Measurements from ENCODE around the gene DEGS1. TPM values are rescaled to one million over a fixed set of nuclear protein-coding genes. Genes with fewer than 3 reads are reported as not detected.
A peak's percentile ranks its signal among the peaks of the same experiment; 100 is the strongest.
"Not testable (repeated sequence)": the region's sequence is repeated elsewhere in the genome, so short reads cannot be mapped to it uniquely, and the experiment has no call there.

DEGS1 gene
- total RNA-seq, 1 experiment from 2014 or later = 138 TPM

DNA sequence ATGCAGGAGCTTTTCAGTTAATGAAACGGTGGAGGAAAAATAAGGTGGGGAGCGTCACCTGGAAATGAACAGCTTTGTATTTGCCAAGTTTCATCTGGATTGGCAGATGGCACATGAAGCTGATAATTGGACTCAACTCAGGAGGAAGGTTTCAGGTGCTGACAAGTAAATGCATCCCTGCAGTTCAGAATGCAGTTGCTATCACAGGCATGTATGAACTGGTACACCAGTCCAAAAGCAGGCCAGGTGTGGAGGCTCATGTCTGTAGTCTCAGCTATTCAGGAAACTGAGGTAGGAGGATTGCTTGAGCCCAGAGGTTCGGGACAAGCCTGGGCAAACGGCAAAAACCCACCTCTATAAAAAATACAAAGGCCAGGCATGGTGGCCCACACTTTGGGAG is 15.5 kb downstream of the DEGS1 start:
- Histone ChIP-seq H3K27me3 (no peaks in the 10 kb centered on the region), H3K36me3 (peaks cover 10% of the 10 kb centered on the region), H3K4me3 (no peak overlapping the region), H3K9me3 (no peaks in the 10 kb centered on the region)
- no peak for DNase-seq

DNA sequence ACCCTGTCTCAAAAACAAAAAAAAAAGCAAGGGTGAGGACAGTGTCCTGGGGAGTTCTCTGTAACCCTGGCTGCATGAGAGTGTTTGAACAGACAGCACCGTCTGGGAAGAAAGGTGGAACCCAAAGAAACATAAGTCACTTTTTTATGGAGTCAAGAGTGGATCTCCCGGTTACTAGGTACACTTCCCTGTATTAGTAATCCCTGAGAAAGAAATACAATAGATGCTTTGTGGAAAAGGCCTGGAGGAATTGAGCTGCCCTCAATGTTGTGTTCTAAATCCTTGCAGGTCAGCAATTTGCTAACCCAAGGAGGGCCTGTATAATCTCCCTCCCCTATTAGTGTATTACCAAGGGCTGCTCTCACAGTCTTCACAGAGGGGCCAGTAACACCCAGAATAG is 16.6 kb downstream of the DEGS1 start:
- DNase-seq = no peak

DNA sequence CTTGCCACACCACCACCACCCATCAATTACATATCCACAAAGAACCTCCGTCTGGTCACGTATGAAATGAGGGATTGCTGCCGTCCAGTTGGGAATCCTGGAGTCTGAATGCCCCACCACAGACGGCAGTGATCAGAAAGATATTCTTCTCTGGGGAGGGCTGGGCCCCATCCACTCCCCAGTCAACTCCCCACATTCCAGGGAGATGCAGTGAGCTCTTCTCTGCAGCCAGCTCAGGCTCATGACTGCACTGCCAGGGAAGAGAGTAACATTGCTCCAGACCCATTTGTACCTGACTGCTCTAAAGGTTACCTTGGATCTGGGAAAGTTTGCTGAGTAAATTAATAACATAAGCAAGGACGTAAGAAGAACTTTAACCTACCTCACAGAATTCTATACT is 18.3 kb downstream of the DEGS1 start:
- Histone ChIP-seq H3K9me3 (no peaks in the 10 kb centered on the region), H3K36me3 (no peaks in the 10 kb centered on the region), H3K4me3 (no peak overlapping the region), H3K27me3 (no peaks in the 10 kb centered on the region)
- DNase-seq = no peak

More for the DNA sequence above, 16.6 kb downstream of the DEGS1 start:
- Histone ChIP-seq H3K36me3 (no peaks in the 10 kb centered on the region; the same call in 1 of the 2 replicates), H3K4me3 (no peak overlapping the region), H3K27me3 (no peaks in the 10 kb centered on the region), H3K9me3 (no peaks in the 10 kb centered on the region)

DNA sequence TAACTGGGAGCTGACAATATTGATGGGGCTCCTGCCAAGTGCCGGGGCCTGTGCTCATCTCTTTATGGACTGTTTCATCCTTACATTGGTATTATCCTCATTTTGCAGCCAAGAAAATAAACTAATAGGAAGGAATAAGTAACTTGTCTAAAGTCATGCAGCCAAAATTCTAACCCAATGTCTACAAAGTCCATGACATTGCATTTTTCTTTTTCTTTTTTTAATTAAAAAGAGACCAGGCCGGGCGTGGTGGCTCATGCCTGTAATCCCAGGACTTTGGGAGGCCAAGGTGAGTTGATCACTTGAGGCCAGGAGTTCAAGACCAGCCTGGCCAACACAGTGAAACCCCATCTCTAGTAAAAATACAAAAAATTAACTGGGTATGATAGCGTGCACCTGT is 18.8 kb downstream of the DEGS1 start:
- no peaks in the 10 kb centered on the region for H3K9me3 ChIP-seq

DNA sequence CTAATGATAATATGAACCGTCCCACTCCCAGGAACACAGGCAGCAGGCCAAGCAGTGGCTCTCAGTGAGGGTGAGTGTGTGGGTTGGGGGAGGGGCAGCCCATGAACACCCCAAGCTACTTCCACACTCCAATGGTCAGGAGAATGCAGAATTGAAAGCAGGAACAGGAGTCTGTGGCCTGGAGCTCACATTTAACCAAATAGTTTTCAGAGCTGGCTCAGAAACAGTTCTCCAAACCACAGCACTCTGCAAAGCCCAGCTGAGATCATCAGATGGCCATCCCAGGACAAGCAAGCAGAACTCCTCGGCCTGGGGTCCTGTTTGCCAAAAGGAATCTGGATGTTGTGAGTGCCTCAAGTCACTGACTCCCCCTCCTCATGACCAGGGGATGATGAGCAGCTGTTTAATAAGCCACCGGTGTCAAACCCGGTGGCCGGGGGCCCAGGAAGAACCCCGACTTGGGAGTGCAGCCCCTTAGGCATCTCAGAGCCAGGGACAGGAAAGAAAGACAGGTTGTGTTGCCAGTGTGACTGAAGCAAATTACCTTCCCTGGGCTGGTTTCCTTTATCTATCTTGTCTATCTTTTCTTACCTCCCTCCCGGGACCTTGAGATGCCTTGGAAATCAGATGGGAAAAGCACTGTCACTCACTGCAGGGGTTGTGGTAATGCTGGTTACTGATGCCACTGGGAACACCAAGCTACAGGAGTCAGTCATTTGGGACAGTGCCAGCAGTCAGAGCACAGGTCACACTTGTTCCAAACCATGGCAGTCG is 20.4 kb downstream of the DEGS1 start:
- Histone ChIP-seq H3K9me3 (no peaks in the 10 kb centered on the region), H3K4me3 (no peak overlapping the region), H3K36me3 (no peaks in the 10 kb centered on the region), H3K27me3 (no peaks in the 10 kb centered on the region)
- DNase-seq = peak; percentile 48

More for the DNA sequence above, 18.8 kb downstream of the DEGS1 start:
- H3K4me3 ChIP-seq = no peak overlapping the region
- H3K36me3 ChIP-seq = no peaks in the 10 kb centered on the region
- DNase-seq = no peak
- no peaks in the 10 kb centered on the region for H3K27me3 ChIP-seq

DNA sequence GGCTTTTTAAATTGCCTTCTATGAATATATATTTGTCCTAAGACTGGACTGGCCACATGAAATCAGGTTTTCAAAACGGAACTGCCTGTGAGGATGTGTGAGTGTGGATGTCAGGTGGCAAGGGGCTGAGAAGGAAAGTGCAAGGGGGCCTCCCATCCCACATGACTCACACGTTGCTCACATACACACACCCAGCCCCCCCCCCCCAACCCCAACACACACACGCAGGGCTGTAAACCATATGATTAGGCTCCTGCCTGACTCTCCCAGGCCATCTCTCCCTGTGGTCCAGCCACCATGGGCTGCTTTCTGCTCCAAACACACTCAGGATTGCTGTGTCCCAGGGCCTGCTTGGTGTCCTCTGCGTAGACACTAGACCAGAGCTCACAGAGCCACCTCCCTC is 22.4 kb downstream of the DEGS1 start:
- Histone ChIP-seq H3K9me3 (no peaks in the 10 kb centered on the region), H3K4me3 (no peak overlapping the region), H3K27me3 (no peaks in the 10 kb centered on the region), H3K36me3 (no peaks in the 10 kb centered on the region)
- DNase-seq = peak; percentile 70

DNA sequence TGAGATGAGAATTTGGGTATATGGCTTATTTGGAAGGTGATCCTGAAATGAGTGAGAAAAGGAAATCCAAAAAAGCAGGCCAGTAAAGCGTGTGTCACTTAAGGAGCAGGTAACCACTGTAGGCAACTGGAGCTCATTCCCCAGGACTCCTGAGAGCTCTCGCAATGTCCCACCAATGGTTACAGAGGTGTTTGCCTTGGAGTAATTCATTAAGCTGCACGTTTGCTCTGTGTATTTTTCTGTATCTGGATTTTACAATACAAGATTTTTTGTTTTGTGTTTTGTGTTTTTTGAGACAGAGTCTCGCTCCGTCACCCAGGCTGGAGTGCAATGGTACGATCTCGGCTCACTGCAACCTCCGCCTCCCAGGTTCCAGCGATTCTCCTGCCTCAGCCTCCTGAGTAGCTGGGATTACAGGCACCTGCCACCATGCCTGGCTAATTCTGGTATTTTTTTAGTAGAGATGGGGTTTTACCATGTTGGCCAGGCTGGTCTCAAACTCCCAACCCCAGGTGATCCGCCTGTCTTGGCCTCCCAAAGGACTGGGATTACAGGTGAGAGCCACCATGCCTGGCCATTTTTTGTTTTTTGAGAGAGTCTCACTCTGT is 23.0 kb downstream of the DEGS1 start:
- not testable (repeated sequence) for H3K36me3 ChIP-seq, H3K9me3 ChIP-seq, H3K4me3 ChIP-seq, DNase-seq, H3K27me3 ChIP-seq

DNA sequence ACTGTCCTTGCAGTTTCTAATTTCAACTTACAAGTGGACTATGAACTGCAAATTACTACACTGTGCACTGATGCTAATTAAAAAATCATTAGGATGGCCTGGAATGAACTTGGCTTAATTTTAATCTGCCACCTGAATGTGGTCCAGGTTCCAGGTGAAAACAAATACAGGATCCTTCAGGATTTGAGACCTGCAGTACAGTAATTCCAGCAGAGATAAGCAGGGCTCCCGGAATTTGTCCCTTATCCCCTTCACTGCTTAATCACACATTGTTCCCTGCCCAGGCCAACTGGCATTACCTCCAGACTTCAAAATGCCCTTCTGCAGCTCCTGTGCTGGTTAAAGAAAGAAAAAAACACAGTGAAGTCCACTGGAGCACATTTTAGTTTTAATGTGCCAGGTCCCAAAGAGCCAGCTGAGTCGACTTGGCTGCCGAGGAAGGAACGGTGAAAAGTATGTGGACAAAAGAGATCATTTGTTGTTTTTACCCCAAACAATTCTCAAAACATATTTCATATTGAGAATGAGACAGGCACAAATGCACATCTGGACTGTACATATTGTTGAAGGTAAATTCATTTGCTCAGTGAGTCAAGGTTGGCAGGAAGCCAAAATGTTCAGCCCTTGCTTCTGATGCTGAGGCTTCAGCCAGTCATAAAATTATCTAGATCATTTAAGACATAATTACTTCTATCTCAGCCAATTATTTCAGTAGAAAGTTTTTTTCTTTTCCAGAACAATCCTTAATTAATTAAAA is 28.3 kb downstream of the DEGS1 start:
- Histone ChIP-seq H3K36me3 (no peaks in the 10 kb centered on the region), H3K4me3 (no peak overlapping the region)
- DNase-seq = peak; percentile 51

DNA sequence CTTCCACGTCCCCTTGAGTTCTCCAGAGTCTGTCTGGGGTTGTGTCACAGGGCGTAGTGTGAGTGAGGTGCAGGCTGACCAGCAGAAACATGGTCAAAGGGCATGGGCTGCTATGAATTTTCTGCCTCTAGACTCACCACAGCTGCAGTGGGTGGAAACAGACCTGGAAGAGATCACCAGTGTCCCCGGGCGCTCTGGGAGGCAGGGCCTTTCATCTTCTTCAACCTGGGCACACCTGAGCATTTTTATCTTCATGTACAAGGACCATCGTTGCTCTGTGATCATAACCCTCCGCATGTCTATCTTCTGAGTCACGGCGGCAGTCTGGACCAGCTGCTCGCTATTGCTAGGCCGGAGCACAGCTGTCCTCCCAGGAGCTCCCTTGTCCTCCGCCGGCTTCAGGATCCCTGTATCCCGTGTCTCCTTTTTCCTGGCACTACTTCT is 29.6 kb downstream of the DEGS1 start:
- Histone ChIP-seq H3K36me3 (no peaks in the 10 kb centered on the region), H3K27me3 (no peaks in the 10 kb centered on the region), H3K9me3 (no peaks in the 10 kb centered on the region), H3K4me3 (no peak overlapping the region)
- no peak for DNase-seq

More for the DNA sequence above, 28.3 kb downstream of the DEGS1 start:
- no peaks in the 10 kb centered on the region for H3K27me3 ChIP-seq
- H3K9me3 ChIP-seq = no peaks in the 10 kb centered on the region

DNA sequence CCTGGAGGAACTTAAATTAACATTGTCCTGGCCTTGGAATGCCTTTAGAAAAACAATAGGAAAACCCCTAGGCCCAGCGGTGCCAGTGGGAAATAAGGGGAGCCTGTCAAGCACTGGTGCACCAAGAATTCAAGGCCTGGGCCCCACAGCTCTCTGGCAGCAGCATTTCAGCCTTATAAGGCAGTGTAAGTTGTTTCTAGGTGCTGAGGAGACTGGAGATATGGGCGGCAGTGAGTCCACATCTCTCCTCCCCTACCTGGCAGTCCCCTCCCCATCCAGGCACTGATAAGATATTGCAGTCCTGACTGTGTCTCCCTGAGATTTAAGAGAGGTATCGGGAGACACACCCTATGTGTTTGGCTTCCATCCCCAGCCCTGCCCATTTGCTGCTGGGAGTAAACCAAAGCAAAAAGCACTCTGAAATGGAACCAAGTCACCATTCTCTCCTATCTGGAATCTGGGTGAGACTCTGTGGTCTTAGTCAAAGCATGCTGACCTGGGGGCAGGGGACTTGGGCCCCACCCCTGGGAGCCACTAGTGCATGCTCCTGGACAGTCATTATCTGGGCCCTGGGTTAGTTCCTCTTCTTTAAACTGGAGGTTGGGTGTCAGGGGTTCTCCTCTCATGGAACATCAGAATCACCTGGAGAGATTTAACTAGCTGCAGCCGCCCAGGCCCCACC is 30.5 kb downstream of the DEGS1 start:
- H3K9me3 ChIP-seq = no peaks in the 10 kb centered on the region
- no peak overlapping the region for H3K4me3 ChIP-seq
- no peak for DNase-seq
- no peaks in the 10 kb centered on the region for H3K36me3 ChIP-seq
- H3K27me3 ChIP-seq = no peaks in the 10 kb centered on the region

DNA sequence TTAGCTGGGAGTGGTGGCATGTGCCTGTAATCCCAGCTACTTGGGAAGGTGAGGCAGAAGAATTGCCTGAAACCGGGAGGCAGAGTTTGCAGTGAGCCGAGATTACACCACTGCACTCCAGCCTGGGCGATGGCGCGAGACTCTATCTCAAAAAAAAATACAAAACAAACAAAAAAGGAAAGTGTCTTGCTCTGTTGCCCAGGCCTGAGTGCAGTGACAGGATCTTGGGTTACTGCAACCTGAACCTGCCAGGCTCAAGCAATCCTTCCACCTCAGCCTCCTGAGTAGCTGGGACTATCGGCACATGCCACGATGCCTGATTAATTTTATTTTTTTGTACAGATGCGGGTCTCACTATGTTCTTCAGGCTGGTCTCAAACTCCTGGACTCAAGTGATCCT is 33.3 kb downstream of the DEGS1 start:
- no peaks in the 10 kb centered on the region for H3K9me3 ChIP-seq
- no peaks in the 10 kb centered on the region for H3K27me3 ChIP-seq
- no peak for DNase-seq
- H3K4me3 ChIP-seq = no peak overlapping the region
- no peaks in the 10 kb centered on the region for H3K36me3 ChIP-seq

DNA sequence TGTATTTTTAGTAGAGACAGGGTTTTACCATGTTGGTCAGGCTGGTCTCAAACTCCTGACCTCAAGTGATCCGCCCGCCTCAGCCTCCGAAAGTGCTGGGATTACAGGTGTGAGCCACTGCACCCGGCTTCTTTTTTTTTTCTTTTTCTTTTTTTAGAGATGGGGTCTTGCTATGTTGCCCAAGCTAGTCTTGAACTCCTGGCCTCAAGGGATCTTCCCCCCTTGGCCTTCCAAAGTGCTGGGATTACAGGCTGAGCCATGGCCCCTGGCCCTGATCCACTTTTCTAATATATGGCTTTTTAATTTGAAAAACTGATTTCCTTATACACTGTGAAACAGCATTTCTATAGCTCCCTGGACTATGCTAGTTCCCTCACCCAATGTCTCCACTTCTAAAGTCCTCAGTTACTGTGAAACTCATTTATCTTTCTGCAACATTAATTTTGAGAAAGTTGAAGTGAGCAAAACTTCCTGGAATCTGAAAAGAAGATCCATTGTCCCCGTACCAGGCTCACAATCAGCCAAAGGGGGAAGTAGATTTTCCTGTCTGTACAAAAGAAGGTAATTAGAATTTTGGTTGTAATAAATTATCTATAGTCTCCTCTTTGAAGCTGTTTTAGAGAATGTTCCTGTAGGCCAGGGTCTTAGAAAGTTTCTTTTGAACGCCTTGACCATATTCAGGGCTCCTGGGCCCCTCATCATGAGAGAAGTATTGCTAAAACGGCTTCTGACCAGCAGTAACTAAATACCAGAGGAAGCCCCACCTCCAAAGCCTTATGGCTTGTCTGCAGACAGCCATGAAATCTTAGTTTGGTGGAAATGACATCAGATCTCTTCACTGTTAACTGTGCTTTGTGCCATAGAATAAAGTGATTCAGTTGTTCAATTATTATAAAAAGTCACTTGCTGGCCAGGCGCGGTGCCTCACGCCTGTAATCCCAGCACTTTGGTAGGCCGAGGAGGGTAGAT is 34.9 kb downstream of the DEGS1 start:
- Histone ChIP-seq H3K27me3 (no peaks in the 10 kb centered on the region), H3K4me3 (no peak overlapping the region), H3K36me3 (no peaks in the 10 kb centered on the region), H3K9me3 (no peaks in the 10 kb centered on the region)
- DNase-seq = no peak

DNA sequence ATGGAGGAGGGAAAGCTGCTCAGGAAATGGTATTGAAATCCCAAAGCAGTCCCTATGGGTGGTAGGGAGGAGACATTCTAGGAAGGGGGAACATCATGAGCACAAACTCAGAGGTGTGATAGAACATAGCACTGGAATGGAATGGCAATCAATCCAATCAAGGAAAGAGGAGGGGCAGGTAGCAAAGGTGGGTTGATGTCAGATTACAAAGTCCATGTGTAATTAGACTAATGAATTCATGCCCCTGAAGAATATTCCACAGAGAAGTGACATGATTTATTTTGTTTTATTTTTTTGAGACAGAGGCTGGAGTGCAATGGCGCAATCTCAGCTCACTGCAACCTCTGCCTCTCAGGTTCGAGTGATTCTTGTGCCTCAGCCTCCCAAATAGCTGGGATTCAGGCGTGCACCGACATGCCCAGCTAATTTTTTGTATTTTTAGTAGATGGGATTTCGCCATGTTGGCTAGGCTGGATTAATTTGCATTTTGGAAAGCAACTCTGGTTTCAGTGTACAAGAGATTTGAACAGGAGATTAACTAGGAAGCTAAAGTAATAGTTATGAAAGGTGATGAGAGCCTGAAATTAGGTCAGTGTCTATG is 36.1 kb downstream of the DEGS1 start:
- no peaks in the 10 kb centered on the region for H3K9me3 ChIP-seq
- H3K4me3 ChIP-seq = no peak overlapping the region

DNA sequence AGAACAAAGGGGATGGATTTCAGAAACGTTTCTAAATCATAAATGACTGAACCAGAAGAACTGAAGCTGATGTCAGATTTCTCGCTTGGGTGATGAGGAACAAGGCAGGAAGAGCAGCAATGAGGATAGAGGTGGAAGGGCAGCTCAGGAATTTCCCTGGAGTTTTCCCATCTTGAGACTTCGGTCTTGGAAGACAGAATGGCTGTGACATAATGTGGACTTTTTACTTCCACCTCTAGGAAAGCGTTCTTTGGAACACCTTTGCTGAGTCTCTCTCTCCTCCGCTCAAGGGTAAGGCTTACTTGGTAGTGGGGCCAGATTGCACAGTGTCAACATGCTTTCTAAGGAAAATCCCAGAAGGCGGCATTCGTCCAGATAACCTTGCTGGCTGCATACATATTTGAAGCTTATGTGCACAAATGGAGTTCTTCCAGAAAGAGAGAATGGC is 36.6 kb downstream of the DEGS1 start:
- Histone ChIP-seq H3K9me3 (no peaks in the 10 kb centered on the region), H3K4me3 (no peak overlapping the region), H3K36me3 (no peaks in the 10 kb centered on the region), H3K27me3 (no peaks in the 10 kb centered on the region)
- DNase-seq = no peak

More for the DNA sequence above, 36.1 kb downstream of the DEGS1 start:
- Histone ChIP-seq H3K36me3 (no peaks in the 10 kb centered on the region), H3K27me3 (no peaks in the 10 kb centered on the region)
- no peak for DNase-seq

DNA sequence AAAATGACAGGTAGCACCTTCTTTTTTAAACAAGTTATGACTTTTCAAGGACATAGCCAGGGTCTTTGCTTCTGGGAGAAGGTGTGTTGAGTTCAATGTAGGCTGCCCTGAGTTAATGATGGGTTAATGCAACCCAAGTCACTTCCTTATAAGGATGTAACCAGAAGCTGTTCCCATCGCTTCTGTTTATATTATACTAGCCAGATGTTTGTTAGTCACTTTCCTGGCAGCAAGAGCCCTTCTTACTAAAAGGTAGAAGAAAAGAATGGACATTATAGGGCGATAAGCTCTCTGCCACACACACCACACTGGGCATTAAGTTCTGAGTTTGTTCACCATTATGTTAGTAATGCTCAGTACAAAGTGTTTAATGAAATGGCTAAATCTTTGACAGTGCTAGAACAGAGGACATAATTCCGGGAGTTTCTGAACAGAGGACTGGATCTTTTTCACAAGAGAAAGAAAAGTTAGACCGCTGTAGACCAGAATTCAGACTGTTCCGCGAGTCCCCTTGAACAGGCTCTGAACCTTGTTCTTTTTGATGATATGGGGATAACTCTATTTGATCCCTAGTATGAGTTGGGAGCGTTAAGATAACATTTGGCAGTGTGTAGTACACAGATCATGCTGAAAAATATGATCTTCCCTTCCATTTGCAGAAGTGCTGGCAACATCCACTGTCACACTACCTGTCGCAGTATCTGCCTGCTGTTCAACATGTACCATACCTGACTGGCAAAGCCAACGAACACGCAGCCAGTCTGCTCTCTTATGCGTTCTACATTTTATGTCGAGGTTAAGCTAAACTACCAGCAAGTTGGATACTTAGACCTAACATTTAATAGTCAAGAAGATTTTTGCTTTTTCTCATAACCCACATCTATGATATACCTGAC is 41.0 kb downstream of the DEGS1 start:
- no peak overlapping the region for H3K4me3 ChIP-seq
- H3K9me3 ChIP-seq = no peaks in the 10 kb centered on the region
- peaks cover 19% of the 10 kb centered on the region for H3K36me3 ChIP-seq
- no peaks in the 10 kb centered on the region for H3K27me3 ChIP-seq
- peak; percentile 49 for DNase-seq
